Liver (tissue), 9 donors: Measurements from ENCODE around the gene LAYN. TPM values are rescaled to one million over a fixed set of nuclear protein-coding genes. Genes with fewer than 3 reads are reported as not detected.

Source experiments
- DNase-seq: peaks from one replicate; pipeline ENCODE4 v3.0.0-alpha.2; 2017; ENCODE audit warnings: low spot score
- H3K27ac ChIP-seq, 2 donors: one replicate each; pipeline ENCODE4 v1.7.0; 2013; ENCODE audit warnings: inconsistent platforms in 2 of 2, low read length in 2 of 2, control low read depth in 1 of 2, low read depth in 1 of 2, mild to moderate bottlenecking in 1 of 2
- H3K27me3 ChIP-seq, 4 donors: one replicate each; pipeline versions ENCODE4 v1.6.1 to v1.7.0; 2013; ENCODE audit warnings: low read length in 3 of 4, inconsistent platforms in 1 of 4, mild to moderate bottlenecking in 1 of 4, moderate library complexity in 1 of 4; ENCODE audit not compliant: control insufficient read depth in 4 of 4, insufficient read depth in 4 of 4
- H3K36me3 ChIP-seq, 4 donors: one replicate each; pipeline versions ENCODE4 v1.6.1 to v1.7.0; 2013; ENCODE audit warnings: low read length in 3 of 4, mild to moderate bottlenecking in 3 of 4, low read depth in 1 of 4, moderate library complexity in 1 of 4; ENCODE audit not compliant: control insufficient read depth in 4 of 4, insufficient read depth in 3 of 4
- H3K4me1 ChIP-seq, 4 donors: one replicate each; pipeline versions ENCODE4 v1.6.1 to v1.7.0; 2013; ENCODE audit warnings: low read length in 3 of 4, mild to moderate bottlenecking in 3 of 4, moderate library complexity in 1 of 4; ENCODE audit not compliant: control insufficient read depth in 4 of 4, insufficient read depth in 4 of 4
- H3K4me3 ChIP-seq, 3 donors: one replicate each; pipeline versions ENCODE4 v1.6.1 to v1.7.0; 2013; ENCODE audit warnings: low read length in 3 of 3, control low read depth in 1 of 3, low read depth in 1 of 3, mild to moderate bottlenecking in 1 of 3
- H3K9ac ChIP-seq, 2 donors: one replicate each; pipeline ENCODE4 v1.7.0; 2013; ENCODE audit warnings: low read length in 2 of 2, mild to moderate bottlenecking in 2 of 2, moderate library complexity in 2 of 2, control low read depth in 1 of 2, low read depth in 1 of 2
- H3K9me3 ChIP-seq, 4 donors: one replicate each; pipeline versions ENCODE4 v1.6.1 to v1.7.0; 2013; ENCODE audit warnings: low read length in 3 of 4; ENCODE audit not compliant: control insufficient read depth in 4 of 4
- EGR1 ChIP-seq, 2 donors: IDR thresholded peaks; 2 replicates each; pipeline ENCODE4 v1.6.1; 2016 to 2018; ENCODE audit warnings: antibody characterized with exemption in 2 of 2, low read depth in 2 of 2
- FOXA1 ChIP-seq: IDR thresholded peaks from 2 replicates; pipeline ENCODE4 v1.6.1; 2016; ENCODE audit warnings: antibody characterized with exemption
- FOXA2 ChIP-seq: IDR thresholded peaks from 2 replicates; pipeline ENCODE4 v1.6.1; 2016; ENCODE audit warnings: antibody characterized with exemption
- GABPA ChIP-seq, 2 donors: IDR thresholded peaks in 1 of 2; conservative IDR thresholded peaks in 1 of 2; 2 replicates each; pipeline ENCODE4 v1.6.1; 2016; ENCODE audit warnings: antibody characterized with exemption in 2 of 2, mild to moderate bottlenecking in 1 of 2, moderate library complexity in 1 of 2
- HNF4A ChIP-seq, 2 donors: conservative IDR thresholded peaks; 2 replicates each; pipeline ENCODE4 v1.6.1; 2016; ENCODE audit warnings: antibody characterized with exemption in 2 of 2, mild to moderate bottlenecking in 2 of 2
- HNF4G ChIP-seq: IDR thresholded peaks from 2 replicates; pipeline ENCODE4 v1.6.1; 2016; ENCODE audit warnings: antibody characterized with exemption
- JUND ChIP-seq, 2 donors: IDR thresholded peaks; 2 replicates each; pipeline ENCODE4 v1.6.1; 2016; ENCODE audit warnings: antibody characterized with exemption in 2 of 2
- MAX ChIP-seq: IDR thresholded peaks from 2 replicates; pipeline ENCODE4 v1.6.1; 2016; ENCODE audit warnings: antibody characterized with exemption
- NR2F2 ChIP-seq: IDR thresholded peaks from 2 replicates; pipeline ENCODE4 v1.6.1; 2016; ENCODE audit warnings: antibody characterized with exemption
- RAD21 ChIP-seq, 2 donors: IDR thresholded peaks; 2 replicates each; pipeline ENCODE4 v1.6.1; 2016; ENCODE audit warnings: antibody characterized with exemption in 2 of 2, mild to moderate bottlenecking in 2 of 2
- RXRA ChIP-seq, 2 donors: IDR thresholded peaks; 2 replicates each; pipeline ENCODE4 v1.6.1; 2017 to 2018; ENCODE audit warnings: antibody characterized with exemption in 2 of 2, mild to moderate bottlenecking in 1 of 2
- TAF1 ChIP-seq: conservative IDR thresholded peaks from 2 replicates; pipeline ENCODE4 v1.6.1; 2016; ENCODE audit warnings: antibody characterized with exemption, mild to moderate bottlenecking
- YY1 ChIP-seq: IDR thresholded peaks from 2 replicates; pipeline ENCODE4 v1.6.1; 2016; ENCODE audit warnings: antibody characterized with exemption, mild to moderate bottlenecking
- ZBTB33 ChIP-seq: IDR thresholded peaks from 2 replicates; pipeline ENCODE4 v1.6.1; 2016; ENCODE audit warnings: antibody characterized with exemption
- WGBS: extraction: QIAGEN DNeasy Blood & Tissue Kit; methylation state at CpG from one replicate; pipeline ENCODE4 v1.1.7; 2013; 5-methylcytosine and 5-hydroxymethylcytosine counted together
- polyA plus RNA-seq, 2 donors: library from polyadenylated mRNA; stranded (reverse) in 1 of 2; unstranded in 1 of 2; fragments of 200-250 nt in 1 of 2; fragments of >200 nt in 1 of 2; fragmentation: Nextera tagmentation in 1 of 2; extraction: Ambion mirVana in 1 of 2; gene quantifications; one replicate each; pipeline versions ENCODE4 v1.2.1 to v1.2.3, GENCODE V29; 2013 to 2015
- total RNA-seq, 2 donors: library from RNA; depleted of rRNA; stranded (reverse); fragments of >200 nt; gene quantifications; one replicate each; pipeline ENCODE4 v1.2.3, GENCODE V29; 2014
- TF ChIP-seq, protein P1 (sequence below): fragments of 150-350 bp; IDR thresholded peaks from 2 replicates; pipeline ENCODE4 v1.5.1; 2017; ENCODE audit warnings: improper control_type of control experiment, low read depth, low read length; ENCODE audit not compliant: missing input control
- TF ChIP-seq, protein P2 (sequence below): IDR thresholded peaks from 2 replicates; pipeline ENCODE4 v1.6.1; 2016; ENCODE audit warnings: antibody characterized with exemption
- TF ChIP-seq, protein P3 (sequence below): IDR thresholded peaks from 2 replicates; pipeline ENCODE4 v1.6.1; 2016; ENCODE audit warnings: antibody characterized with exemption, mild to moderate bottlenecking
- donor health status: healthy.
- donor health status: healthy.
- donor health status: healthy.
- donor health status: healthy.
- donor health status: healthy.

Gene LAYN
- total and polyA plus RNA-seq, 4 donors: 0.43 to 0.98 (median 0.88) TPM

GRCh38 chr11:111494040-111494439 is 46.5 kb upstream of the LAYN start:
- H3K27me3 ChIP-seq: no peaks in the 10 kb centered on the region
- no peak overlapping the region for H3K4me3 ChIP-seq
- no peak for DNase-seq
- no peak for TF ChIP-seq FOXA1
- no peak for TF ChIP-seq EGR1 (IDR thresholded peaks at IDR 0.05; ENCODE audit: low read depth in 2 of 2)
- TF ChIP-seq HNF4A (conservative IDR thresholded peaks at IDR 0.05): no peak
- TF ChIP-seq, protein P1, sequence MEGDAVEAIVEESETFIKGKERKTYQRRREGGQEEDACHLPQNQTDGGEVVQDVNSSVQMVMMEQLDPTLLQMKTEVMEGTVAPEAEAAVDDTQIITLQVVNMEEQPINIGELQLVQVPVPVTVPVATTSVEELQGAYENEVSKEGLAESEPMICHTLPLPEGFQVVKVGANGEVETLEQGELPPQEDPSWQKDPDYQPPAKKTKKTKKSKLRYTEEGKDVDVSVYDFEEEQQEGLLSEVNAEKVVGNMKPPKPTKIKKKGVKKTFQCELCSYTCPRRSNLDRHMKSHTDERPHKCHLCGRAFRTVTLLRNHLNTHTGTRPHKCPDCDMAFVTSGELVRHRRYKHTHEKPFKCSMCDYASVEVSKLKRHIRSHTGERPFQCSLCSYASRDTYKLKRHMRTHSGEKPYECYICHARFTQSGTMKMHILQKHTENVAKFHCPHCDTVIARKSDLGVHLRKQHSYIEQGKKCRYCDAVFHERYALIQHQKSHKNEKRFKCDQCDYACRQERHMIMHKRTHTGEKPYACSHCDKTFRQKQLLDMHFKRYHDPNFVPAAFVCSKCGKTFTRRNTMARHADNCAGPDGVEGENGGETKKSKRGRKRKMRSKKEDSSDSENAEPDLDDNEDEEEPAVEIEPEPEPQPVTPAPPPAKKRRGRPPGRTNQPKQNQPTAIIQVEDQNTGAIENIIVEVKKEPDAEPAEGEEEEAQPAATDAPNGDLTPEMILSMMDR: no peak
- no peak for TF ChIP-seq TAF1
- TF ChIP-seq MAX: no peak
- H3K4me1 ChIP-seq: no peaks in the 10 kb centered on the region
- H3K36me3 ChIP-seq: no peaks in the 10 kb centered on the region
- H3K27ac ChIP-seq: no peak overlapping the region
- no peak overlapping the region for H3K9ac ChIP-seq
- H3K9me3 ChIP-seq: no peaks in the 10 kb centered on the region
- WGBS: 47% methylated on average over 1 of the region's 1 CpG

GRCh38 chr11:111499483-111499882 is 41.0 kb upstream of the LAYN start:
- Histone ChIP-seq H3K27ac (no peak overlapping the region), H3K4me3 (no peak overlapping the region), H3K9me3 (no peaks in the 10 kb centered on the region), H3K4me1 (no peaks in the 10 kb centered on the region), H3K27me3 (peaks cover 0 to 3% (median 0%) of the 10 kb centered on the region in 4 donors), H3K36me3 (no peaks in the 10 kb centered on the region), H3K9ac (no peak overlapping the region)
- DNase-seq: no peak
- WGBS: 86% methylated on average over 5 of the region's 5 CpGs
- TF ChIP-seq RAD21 (IDR thresholded peaks at IDR 0.05) (no peak), FOXA1 (no peak), EGR1 (IDR thresholded peaks at IDR 0.05; ENCODE audit: low read depth in 2 of 2) (no peak), HNF4G (no peak), ZBTB33 (no peak), GABPA (IDR thresholded peaks at IDR 0.05 in 1 of 2, conservative IDR thresholded peaks at IDR 0.05 in 1 of 2) (no peak), NR2F2 (no peak), TAF1 (no peak), MAX (no peak), YY1 (no peak), RXRA (IDR thresholded peaks at IDR 0.05) (no peak), JUND (IDR thresholded peaks at IDR 0.05) (no peak), HNF4A (conservative IDR thresholded peaks at IDR 0.05) (no peak), FOXA2 (no peak)
- TF ChIP-seq, protein P1: no peak
- TF ChIP-seq, protein P2, sequence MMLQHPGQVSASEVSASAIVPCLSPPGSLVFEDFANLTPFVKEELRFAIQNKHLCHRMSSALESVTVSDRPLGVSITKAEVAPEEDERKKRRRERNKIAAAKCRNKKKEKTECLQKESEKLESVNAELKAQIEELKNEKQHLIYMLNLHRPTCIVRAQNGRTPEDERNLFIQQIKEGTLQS: no peak
- TF ChIP-seq, protein P3, sequence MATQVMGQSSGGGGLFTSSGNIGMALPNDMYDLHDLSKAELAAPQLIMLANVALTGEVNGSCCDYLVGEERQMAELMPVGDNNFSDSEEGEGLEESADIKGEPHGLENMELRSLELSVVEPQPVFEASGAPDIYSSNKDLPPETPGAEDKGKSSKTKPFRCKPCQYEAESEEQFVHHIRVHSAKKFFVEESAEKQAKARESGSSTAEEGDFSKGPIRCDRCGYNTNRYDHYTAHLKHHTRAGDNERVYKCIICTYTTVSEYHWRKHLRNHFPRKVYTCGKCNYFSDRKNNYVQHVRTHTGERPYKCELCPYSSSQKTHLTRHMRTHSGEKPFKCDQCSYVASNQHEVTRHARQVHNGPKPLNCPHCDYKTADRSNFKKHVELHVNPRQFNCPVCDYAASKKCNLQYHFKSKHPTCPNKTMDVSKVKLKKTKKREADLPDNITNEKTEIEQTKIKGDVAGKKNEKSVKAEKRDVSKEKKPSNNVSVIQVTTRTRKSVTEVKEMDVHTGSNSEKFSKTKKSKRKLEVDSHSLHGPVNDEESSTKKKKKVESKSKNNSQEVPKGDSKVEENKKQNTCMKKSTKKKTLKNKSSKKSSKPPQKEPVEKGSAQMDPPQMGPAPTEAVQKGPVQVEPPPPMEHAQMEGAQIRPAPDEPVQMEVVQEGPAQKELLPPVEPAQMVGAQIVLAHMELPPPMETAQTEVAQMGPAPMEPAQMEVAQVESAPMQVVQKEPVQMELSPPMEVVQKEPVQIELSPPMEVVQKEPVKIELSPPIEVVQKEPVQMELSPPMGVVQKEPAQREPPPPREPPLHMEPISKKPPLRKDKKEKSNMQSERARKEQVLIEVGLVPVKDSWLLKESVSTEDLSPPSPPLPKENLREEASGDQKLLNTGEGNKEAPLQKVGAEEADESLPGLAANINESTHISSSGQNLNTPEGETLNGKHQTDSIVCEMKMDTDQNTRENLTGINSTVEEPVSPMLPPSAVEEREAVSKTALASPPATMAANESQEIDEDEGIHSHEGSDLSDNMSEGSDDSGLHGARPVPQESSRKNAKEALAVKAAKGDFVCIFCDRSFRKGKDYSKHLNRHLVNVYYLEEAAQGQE: no peak
